Measurements from ENCODE around the gene PPFIA4.

The PPFIA4 gene

DNA sequence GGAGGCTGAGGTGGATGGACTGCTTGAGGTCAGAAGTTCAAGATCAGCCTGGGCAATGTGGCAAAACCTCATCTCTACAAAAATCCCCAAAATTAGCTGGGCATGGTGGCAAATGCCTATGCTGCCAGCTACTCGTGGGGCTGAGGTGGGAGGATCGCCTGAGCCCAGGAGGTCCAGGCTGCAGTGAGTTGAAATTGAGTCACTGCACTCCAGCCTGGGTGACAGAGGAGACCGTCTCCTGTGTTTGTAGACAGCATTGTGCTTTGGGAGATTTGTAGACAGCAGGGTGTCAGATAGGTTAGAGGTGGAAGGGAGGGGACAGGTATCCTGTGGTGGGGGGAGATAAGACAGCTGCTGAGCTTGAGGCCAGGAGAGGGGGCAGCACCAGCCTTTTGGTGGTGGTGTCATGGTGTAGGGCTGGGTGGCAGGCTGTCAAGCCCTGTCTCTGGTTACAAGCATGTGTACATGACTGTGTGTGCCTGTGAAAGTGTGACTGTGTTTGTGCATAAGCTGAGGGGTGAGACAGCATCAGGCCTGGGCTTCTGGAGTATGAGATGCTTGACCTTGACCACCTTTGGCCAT is 15.2 kb downstream of the PPFIA4 start:
- no peak for FAIRE-seq

- no peak for FAIRE-seq
Observed at GRCh38 chr1:203043830-203044545, 17.7 kb downstream of the PPFIA4 start.

DNA sequence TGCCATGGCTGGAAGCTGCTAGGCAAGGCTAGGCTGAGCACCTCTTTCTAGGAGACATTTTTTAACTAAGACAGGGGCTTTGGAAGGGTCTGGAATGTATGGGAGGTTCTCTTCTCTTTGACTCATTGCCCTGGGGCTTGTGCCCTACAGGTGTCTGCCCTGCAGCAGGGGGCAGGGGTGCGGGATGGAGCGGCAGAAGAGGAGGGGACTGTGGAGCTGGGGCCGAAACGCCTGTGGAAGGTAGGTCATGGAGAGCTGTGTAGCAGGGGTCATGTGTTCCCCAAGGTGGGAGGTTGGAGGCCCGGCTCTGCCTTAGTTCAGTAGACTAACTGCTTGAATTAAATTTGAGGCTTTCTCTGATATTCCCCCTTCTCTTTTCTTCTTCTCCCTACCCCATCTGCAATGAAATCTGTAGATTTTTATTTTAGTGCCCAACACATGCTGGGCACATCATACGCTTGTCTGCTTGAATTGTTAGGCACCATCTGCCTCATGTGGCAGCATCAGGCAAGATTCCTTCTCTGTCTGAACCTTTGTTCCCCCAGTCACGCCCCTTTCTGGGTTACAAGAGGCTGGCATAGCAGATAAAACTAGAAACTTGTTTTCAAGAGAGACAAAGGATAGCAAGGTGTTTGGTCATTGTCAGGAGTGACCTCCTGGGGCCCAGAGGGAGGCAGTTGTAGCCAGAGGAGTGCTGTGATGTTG is 18.4 kb downstream of the PPFIA4 start:
- no peak for FAIRE-seq

GRCh38 chr1:203045336-203045735 is 19.0 kb downstream of the PPFIA4 start:
- FAIRE-seq = no peak

- FAIRE-seq = no peak
Observed at GRCh38 chr1:203045821-203046594, 19.7 kb downstream of the PPFIA4 start.

DNA sequence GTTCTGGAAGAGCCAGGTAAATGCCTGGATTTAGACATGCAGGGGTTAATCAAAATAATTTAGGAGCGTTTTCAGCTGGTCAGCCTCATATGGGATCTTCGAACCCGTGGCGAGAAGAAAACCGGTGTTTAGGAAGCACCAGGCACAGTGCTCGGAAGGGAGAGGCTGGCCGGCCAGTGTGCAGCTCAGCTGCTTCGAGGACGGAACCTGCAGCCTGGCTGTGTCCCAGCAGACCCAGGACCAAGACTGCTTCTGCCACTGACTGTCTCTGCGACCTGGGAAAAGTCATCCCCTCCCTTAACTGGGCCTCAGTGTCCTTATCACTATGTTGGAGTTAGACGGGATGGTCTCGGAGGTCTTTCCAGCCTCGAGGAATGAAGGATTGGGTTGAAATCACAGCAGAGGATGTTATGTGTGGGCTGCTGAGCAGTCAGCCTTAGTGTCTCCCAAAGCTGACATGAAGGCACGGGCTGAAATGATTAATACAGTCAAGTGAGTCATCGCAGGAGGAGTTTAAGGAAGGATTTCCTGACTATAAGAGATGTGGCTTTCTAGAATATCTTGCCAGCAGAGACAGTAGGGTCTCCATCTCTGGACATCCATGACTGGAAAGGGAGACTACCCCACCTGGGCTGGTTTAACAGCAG is 20.8 kb downstream of the PPFIA4 start:
- no peak for FAIRE-seq

DNA sequence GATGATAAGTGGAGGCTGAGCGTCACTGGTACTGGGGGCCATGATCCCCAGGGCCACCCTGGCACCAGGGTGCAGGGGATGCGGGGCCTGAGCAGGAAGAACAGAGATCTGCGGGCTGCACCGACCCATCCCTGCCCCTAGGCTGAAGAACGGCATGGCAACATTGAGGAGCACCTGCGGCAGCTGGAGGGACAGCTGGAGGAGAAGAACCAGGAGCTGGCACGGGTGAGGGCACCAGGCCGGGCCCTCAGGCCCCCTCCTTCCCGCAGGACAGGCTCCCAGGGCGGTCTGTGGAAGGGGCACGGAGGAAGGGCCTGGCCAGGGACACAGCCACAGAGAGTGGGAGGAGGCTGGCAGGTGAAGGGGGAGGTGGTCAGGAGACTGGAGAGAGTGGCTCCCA is 21.8 kb downstream of the PPFIA4 start:
- no peak for FAIRE-seq

DNA sequence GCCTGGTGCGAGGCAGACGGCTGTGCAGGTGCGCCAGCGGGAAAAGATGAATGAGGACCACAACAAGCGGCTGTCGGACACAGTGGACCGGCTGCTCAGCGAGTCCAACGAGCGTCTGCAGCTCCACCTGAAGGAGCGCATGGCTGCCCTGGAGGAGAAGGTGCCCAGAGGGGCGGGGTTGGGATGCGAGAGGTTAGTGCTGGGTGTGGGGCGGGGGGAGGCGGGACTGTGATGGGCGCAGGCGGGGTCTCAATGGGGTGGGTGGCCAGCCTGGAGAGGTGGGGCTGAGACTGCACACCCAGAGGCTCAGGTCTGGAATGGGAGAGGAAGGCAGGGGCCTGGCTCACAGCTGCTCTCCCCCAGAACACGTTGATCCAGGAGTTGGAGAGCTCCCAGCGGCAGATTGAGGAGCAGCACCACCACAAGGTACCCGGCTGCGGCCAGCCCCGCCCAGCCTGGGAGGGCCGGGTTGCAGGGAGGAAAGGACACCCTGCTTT is 22.3 kb downstream of the PPFIA4 start:
- no peak for FAIRE-seq

- FAIRE-seq = no peak
Observed at GRCh38 chr1:203049077-203049476, 22.8 kb downstream of the PPFIA4 start.

DNA sequence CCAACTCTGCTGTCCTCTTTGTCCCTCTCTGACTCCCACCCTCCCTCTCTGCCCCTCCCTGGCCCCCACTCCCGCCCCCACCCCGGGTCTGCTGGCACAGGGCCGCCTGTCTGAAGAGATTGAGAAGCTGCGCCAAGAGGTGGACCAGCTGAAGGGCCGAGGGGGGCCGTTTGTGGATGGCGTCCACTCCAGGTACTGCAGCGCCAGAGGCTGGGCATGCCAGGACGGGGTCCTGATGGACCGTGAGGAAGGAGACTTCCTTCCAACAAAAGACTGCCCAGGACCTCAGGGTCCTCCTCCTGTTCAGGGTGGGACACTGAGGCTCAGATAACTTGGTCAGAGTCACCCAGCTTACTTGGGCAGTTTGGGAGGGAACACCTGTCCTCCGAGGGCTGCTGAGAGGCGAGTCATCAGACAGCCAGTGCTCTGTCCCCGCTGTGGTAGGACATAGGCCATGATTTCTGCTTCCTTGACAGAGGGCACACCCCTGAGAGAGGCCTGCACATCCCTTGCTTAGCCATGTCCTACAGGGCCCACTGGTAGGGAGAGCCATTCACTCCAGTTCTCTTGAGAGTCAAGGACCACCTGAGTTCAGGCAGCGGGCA is 23.4 kb downstream of the PPFIA4 start:
- FAIRE-seq = no peak

GRCh38 chr1:203050826-203051225 is 24.5 kb downstream of the PPFIA4 start:
- FAIRE-seq = no peak

DNA sequence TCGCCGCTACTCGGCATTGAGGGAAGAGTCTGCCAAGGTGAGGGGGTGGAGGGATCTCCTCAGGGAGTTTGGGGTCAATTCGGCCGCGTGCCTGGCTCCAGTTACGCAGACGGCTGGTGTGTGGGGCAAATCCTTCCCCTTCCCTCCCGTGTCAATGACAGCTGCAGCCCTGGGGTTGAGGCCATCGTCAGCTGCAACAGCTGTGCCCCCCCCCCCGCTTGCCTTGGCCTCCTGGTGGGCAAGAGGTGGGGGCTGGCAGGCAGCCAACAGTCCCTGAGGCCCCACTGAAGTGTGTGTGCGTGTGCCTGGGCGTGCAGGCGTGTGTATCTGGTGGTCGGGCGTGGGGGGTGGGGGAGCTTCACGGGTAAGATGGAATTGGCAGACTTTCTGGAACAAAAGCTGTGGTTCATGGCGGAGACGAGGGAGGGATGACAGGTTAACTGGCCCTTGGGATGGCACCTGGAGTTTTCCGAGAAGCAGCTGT is 25.6 kb downstream of the PPFIA4 start:
- FAIRE-seq = no peak

DNA sequence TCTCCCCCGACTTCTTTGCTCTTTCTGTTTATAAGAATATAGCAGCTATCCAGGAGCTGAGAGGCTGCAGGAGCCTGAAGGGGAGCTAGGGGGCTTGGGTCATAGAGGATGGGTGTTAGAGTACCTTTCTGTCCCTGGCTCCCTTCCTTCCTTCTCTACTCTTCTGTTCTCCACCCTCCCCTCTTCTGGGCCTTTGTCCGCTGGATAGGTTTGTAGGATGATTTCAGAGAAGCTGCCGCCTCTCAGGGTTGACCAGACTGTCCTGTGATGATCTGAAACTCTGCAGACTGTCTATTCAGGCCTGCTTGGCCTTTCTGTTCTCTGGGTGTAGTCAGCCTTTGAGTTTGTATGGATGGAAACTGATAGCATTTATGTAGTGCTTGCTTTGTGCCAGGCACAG is 26.3 kb downstream of the PPFIA4 start:
- FAIRE-seq = no peak

DNA sequence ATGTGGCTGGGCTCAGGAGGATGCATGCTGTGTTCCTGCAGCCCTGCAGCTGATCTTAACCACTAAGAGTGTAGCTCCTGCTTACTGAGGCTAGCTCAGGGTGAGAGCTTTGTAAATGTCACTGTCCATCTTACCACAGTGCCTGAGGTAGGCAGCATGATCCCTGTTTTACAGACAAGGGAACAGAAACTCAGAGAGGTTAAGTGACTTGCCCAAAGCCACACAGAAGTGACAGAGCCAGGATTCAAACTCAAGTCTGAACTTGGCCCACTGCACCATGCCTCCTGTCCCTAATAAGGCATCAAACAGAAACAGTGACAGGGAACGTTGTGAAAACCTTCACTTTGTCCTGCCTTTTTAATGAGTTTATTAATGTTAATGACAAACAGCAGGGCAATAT is 27.9 kb downstream of the PPFIA4 start:
- no peak for FAIRE-seq

GRCh38 chr1:203054642-203055041 is 28.4 kb downstream of the PPFIA4 start:
- FAIRE-seq = no peak

DNA sequence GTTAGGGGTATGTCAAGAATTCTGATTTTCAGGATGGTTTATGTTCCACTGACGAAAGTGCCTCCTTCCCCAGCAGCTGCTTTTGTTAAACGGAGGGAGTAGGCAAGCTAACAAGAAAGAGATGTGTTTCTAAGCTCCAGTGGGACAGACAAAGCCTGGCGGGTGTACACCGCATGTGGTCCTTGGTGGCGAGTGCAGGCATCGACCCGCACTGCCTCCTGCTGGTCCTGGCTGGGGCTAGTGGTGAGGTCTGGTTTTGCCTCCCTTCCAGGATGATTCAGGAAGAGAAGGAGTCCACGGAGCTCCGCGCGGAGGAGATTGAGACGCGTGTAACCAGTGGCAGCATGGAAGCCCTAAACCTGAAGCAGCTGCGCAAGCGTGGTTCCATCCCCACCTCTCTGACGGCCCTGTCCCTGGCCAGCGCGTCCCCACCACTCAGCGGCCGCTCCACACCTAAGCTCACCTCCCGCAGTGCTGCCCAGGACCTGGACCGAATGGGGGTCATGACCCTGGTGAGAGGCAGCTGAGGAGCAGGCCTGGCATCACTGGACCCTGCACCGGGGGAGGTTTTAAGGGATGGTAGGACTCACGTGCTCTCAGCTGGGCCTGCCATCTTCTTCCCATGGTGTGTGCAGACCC is 29.0 kb downstream of the PPFIA4 start:
- FAIRE-seq = no peak

DNA sequence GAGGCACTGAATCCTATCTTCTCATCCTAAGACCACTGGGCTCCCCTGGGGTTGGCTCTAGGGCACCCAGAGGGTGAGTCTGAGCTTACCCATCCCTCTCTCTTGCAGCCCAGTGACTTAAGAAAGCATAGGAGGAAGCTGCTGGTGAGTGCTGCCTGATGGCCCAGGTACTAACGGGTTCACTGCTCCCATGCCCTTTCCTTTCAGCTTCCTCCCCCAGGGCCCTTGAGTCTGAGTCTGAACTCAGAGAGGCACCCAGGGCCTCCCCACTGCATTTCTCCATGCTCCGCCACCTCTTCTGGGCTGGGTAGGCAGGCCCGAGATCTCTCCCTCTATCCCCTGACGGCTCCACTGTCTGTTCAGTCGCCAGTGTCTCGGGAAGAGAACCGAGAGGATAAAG is 29.7 kb downstream of the PPFIA4 start:
- no peak for FAIRE-seq

DNA sequence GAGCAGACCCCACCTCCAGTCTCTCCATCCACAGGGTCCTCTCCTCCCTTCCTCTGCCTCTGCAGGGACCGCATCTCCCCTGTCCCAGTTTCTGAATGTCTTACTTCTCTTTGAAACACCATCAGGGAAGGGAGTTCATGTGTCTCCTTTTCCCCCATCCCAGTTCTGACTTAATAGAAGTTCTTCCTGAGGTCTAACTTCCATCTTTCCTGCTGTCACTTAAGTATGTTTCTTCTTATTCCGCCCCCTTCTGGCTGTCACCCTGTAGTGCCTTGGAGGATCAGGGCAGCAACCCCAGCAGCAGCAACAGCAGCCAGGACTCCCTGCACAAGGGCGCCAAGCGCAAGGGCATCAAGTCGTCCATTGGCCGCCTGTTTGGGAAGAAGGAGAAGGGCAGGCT is 30.2 kb downstream of the PPFIA4 start:
- no peak for FAIRE-seq

DNA sequence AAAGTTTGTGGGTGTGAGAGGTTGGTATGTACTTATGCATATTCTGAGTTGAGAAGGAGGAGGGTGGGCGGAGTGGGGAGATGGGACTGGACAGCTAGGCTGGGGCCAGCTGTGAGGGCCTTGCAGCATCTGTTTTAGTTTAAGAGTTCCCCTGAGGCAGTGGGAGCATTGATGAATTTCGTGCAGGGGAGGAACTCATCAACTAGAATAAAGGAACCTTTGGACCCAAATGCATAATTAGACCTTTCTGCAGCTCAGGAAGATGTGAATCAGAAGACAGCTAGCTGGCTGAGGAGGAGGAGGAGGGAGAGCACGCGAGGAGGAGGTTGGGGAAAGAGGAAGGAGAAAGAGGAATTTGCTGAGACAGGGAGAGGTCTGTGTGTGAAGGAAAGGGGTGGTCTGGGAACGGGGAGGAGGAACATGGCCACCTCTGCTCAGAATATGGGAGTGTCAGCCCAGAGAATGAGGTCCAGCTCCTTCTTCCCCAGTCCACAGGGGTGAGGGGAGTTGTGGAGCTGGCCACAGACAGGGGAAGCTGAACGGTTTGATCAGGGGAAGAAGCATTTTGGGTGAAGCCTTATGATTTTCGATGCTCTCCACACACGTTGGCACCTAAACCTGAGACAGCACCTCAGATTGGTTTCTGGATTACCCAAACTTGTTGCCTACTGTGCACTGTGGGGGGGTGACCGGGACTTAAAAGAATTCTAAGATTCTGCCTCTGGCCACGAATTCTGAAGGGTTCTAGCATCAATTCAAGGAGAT is 31.8 kb downstream of the PPFIA4 start:
- FAIRE-seq = no peak

DNA sequence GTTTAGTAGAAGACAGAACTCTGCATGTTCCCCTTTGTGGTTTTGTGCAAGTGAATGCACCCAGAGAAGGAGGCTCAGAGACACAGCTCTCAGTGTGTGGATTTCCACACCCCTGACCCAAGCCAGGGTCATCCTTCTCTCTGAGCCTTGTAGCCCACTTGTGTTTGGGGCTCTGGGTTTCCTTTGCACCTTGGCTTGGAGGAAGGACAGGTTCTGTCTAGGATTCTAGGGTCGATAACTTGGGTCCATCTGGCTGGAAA is 32.3 kb downstream of the PPFIA4 start:
- FAIRE-seq = no peak

DNA sequence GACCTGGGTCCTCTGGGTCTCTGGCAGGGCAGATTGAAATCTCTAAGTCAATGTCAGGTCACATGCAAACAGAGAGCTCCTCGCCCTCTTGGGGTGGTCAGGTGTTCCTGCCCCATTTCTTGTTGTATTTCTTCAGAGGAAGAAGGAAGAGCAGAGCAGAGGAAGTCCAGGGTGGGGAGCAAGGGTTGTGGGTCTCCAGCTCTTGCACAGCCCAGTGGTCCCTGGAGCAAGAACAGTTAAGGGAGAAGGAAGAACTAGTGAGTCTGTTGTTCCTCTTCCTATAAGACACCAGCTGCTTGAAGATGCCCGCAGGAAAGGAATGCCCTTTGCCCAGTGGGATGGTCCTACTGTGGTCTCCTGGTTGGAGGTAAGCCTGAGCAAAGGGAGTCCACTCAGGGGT is 33.2 kb downstream of the PPFIA4 start:
- FAIRE-seq = no peak
